Colonic mucosa (tissue), 4 donors: Measurements from ENCODE around the gene NFIA. TPM values are rescaled to one million over a fixed set of nuclear protein-coding genes. Genes with fewer than 3 reads are reported as not detected.

Experiments
- DNase-seq: peaks from one replicate; pipeline ENCODE4 v3.0.0-alpha.2; 2020
- H3K27ac ChIP-seq: fragments of 200-600 bp; one replicate; pipeline ENCODE4 v1.8.0; 2021
- H3K27me3 ChIP-seq: fragments of 200-600 bp; one replicate; pipeline ENCODE4 v1.8.0; 2021
- H3K36me3 ChIP-seq: fragments of 200-600 bp; one replicate; pipeline ENCODE4 v1.8.0; 2021
- H3K4me1 ChIP-seq: fragments of 200-600 bp; one replicate; pipeline ENCODE4 v1.8.0; 2021; ENCODE audit warnings: mild to moderate bottlenecking
- H3K4me3 ChIP-seq: fragments of 200-600 bp; one replicate; pipeline ENCODE4 v1.8.0; 2021
- H3K9ac ChIP-seq, 2 donors: one replicate each; pipeline ENCODE4 v1.7.0; 2013; ENCODE audit warnings: control low read depth in 2 of 2, low read depth in 2 of 2, low read length in 2 of 2
- H3K9me3 ChIP-seq: fragments of 200-600 bp; one replicate; pipeline ENCODE4 v1.8.0; 2021
- CTCF ChIP-seq: fragments of 200-600 bp; IDR thresholded peaks from one replicate; pipeline ENCODE4 v1.8.0; 2022; ENCODE audit warnings: antibody characterized with exemption, mild to moderate bottlenecking
- intact Hi-C: fragments of 100-400 bp; cut with DNase I; formaldehyde crosslinking; loops from one replicate; pipeline ENCODE4 v1.14.1; 2022
- total RNA-seq, 2 donors: library from RNA; stranded (reverse); fragmentation: NEBNext Ultra II Directional in 1 of 2; extraction: Animal tissue kit (Norgen Biotek cat#: 25700) in 1 of 2; gene quantifications; one replicate each; pipeline ENCODE4 v1.2.1, GENCODE V29; 2021
- donor health status: healthy.
- donor health status: DM: no; HTN: no; CAD: no.
- donor health status: DM: no; HTN: no; CAD: no.

NFIA gene
- total RNA-seq, 2 donors from 2014 or later = 36.0 to 44.2 TPM

- intact Hi-C loops = no loop called here
- no peak for DNase-seq
- H3K9me3 ChIP-seq = no peaks in the 10 kb centered on the region
- no peak for TF ChIP-seq CTCF
- no peak overlapping the region for H3K27ac ChIP-seq
- no peak overlapping the region for H3K4me3 ChIP-seq
- no peaks in the 10 kb centered on the region for H3K36me3 ChIP-seq
- H3K9ac ChIP-seq = no peak overlapping the region
- no peaks in the 10 kb centered on the region for H3K27me3 ChIP-seq
- no peaks in the 10 kb centered on the region for H3K4me1 ChIP-seq
These were observed 411.6 kb downstream of the NFIA start for GRCh38 chr1:61494000-61494399.

DNA sequence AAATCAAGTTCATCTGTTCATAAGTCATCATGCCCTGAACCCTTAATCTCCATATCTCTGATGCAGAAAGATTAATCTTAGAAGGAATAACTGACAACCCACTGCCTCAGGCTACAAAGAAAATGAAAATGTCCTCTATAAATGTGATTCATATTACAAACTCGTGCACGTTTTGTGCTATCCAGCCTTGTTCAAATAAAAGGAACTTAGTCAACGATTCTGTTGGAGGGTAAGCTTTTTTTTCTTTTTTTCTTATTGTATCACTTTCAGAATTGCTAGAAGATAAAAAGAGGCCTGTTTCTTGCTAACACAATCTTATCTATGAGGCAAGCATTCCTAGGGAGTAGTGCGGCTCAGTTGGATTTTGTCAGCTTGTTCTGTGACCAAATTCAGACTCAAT, 414.1 kb downstream of the NFIA start:
- no peaks in the 10 kb centered on the region for H3K27me3 ChIP-seq
- H3K9ac ChIP-seq = no peak overlapping the region
- H3K9me3 ChIP-seq = no peaks in the 10 kb centered on the region
- no peak overlapping the region for H3K27ac ChIP-seq
- no peak overlapping the region for H3K4me3 ChIP-seq
- intact Hi-C loops = no loop called here
- no peak for TF ChIP-seq CTCF
- no peak for DNase-seq
- H3K4me1 ChIP-seq = no peaks in the 10 kb centered on the region
- no peaks in the 10 kb centered on the region for H3K36me3 ChIP-seq

- H3K9me3 ChIP-seq = no peaks in the 10 kb centered on the region
These were observed 414.7 kb downstream of the NFIA start for GRCh38 chr1:61497013-61497412.

GRCh38 chr1:61498342-61498741, 416.0 kb downstream of the NFIA start:
- no peak overlapping the region for H3K9ac ChIP-seq
- H3K4me1 ChIP-seq = no peaks in the 10 kb centered on the region
- H3K4me3 ChIP-seq = no peak overlapping the region
- H3K36me3 ChIP-seq = no peaks in the 10 kb centered on the region
- H3K27ac ChIP-seq = no peak overlapping the region
- H3K27me3 ChIP-seq = no peaks in the 10 kb centered on the region
- H3K9me3 ChIP-seq = no peaks in the 10 kb centered on the region
- intact Hi-C loops = no loop called here
- DNase-seq = no peak
- TF ChIP-seq CTCF = no peak

More at GRCh38 chr1:61497013-61497412, 414.7 kb downstream of the NFIA start:
- Histone ChIP-seq H3K27ac (no peak overlapping the region), H3K4me1 (no peaks in the 10 kb centered on the region), H3K27me3 (no peaks in the 10 kb centered on the region), H3K36me3 (no peaks in the 10 kb centered on the region), H3K4me3 (no peak overlapping the region), H3K9ac (no peak overlapping the region)
- DNase-seq = no peak
- TF ChIP-seq CTCF = no peak
- intact Hi-C loops = no loop called here

DNA sequence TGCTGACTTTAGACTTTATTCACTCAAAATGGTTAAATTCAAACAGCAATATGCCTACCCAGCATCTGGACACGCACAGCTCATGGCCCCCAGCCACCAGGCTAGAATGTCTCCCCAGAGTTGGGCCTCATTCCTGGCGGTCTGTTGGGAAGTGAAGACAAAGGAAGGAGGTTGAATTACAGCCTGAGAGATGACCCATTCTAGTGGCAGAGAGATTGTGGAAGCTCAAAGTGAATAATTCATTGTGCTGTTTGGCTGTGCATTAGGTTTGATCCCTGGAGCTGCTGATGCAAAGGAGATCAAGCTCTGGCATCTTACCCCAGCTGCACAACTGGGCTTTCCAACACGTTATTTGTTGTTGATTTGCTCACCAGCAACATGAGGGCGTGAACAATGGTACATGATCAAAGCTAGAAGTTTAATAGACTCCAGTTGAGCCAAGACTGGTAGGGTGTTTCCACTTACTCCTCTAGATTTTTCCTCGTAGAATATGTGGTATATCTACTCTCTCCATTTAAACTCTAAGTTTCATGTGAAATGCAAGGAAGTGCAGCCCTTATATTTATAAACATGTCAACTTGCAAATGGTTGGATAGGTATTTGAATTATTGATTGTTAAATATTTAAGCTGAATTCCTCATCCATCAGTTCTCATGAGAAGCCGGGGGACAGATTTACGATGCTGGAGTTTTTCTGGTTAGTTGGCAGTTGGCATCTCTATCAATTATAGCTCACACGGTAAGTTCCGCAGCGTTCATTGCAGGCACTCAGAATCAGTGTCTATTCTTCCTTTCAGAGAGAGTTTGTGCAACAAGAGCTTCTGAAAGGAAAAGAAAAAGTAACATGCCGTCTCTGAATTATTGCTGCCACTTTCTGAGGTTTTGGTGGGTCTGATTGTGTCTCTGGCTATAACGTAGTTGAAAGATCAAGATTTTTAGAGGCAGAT, 419.9 kb downstream of the NFIA start:
- H3K27ac ChIP-seq = no peak overlapping the region
- no peaks in the 10 kb centered on the region for H3K9me3 ChIP-seq
- TF ChIP-seq CTCF = no peak
- H3K27me3 ChIP-seq = no peaks in the 10 kb centered on the region
- intact Hi-C loops = no loop called here
- no peak for DNase-seq
- no peaks in the 10 kb centered on the region for H3K36me3 ChIP-seq
- no peaks in the 10 kb centered on the region for H3K4me1 ChIP-seq
- no peak overlapping the region for H3K4me3 ChIP-seq
- no peak overlapping the region for H3K9ac ChIP-seq
